GM13977 (cell line): ENCODE results near the gene QRICH1.

Source experiments
- DNase-seq: peaks from one replicate; pipeline ENCODE4 v3.0.0; 2012; ENCODE audit warnings: low spot score
- CTCF ChIP-seq: IDR thresholded peaks from 2 replicates; pipeline ENCODE4 v1.5.1; 2012; ENCODE audit warnings: mild to moderate bottlenecking, control low read depth; ENCODE audit not compliant: insufficient read depth; ENCODE audit errors: extremely low read depth, missing control alignments
- in situ Hi-C: fragments of 300-500 bp; cut with MboI; formaldehyde crosslinking; loops from one replicate; pipeline ENCODE4 v1.12.0; 2022; ENCODE audit warnings: low sequenced_read_pairs, low pct_unique_long_range_greater_than_20kb, mixed read lengths, inconsistent platforms; ENCODE audit not compliant: unreplicated experiment

The QRICH1 gene

GRCh38 chr3:49025793-49026520 lies 67.9 kb downstream of the QRICH1 start:
- in situ Hi-C loops = no loop called here

GRCh38 chr3:49025005-49025792 lies 68.7 kb downstream of the QRICH1 start:
- TF ChIP-seq CTCF = no peak
- DNase-seq = no peak
- in situ Hi-C loops = no loop called here

More at GRCh38 chr3:49025793-49026520, 67.9 kb downstream of the QRICH1 start:
- no peak for DNase-seq
- TF ChIP-seq CTCF = no peak

- in situ Hi-C loops = no loop called here
Observed at GRCh38 chr3:49024449-49024848, 69.4 kb downstream of the QRICH1 start.

GRCh38 chr3:49023775-49024174 lies 70.1 kb downstream of the QRICH1 start:
- in situ Hi-C loops = no loop called here
- DNase-seq = no peak
- no peak for TF ChIP-seq CTCF

More at GRCh38 chr3:49024449-49024848, 69.4 kb downstream of the QRICH1 start:
- TF ChIP-seq CTCF = no peak
- no peak for DNase-seq

- TF ChIP-seq CTCF = no peak
- DNase-seq = no peak
- in situ Hi-C loops = no loop called here
Observed at GRCh38 chr3:49022688-49023171, 71.1 kb downstream of the QRICH1 start.

- in situ Hi-C loops = no loop called here
- TF ChIP-seq CTCF = peak; percentile 97
- DNase-seq = peak; percentile 92
Observed at GRCh38 chr3:49021813-49022687, 71.8 kb downstream of the QRICH1 start, which contains the start of gene NDUFAF3. NDUFAF3 (plus strand) TSS chr3:49022121; CDS start chr3:49022145, 24 bp downstream.
